SK-N-SH (cell line): ENCODE results near the gene PRKD3. TPM values are rescaled to one million over a fixed set of nuclear protein-coding genes. Genes with fewer than 3 reads are reported as not detected.
A peak's percentile ranks its signal among the peaks of the same experiment; 100 is the strongest.

Experiments used
- CTCF ChIA-PET: fragments of 300-600, 350-600 bp; formaldehyde crosslinking; extraction: SDS; loops from one replicate; lab custom pipeline; 2021; lab: Yijun Ruan, JAX
- POLR2A ChIA-PET: fragments of 350-600 bp; sonication (Branson Sonifier 250); formaldehyde crosslinking; extraction: SDS; loops from one replicate; lab custom pipeline; 2020; ENCODE audit warnings: antibody characterized with exemption, inconsistent platforms; lab: Yijun Ruan, JAX
- DNase-seq: peaks from one replicate; pipeline ENCODE4 v3.0.0; 2012
- H2AFZ ChIP-seq: fragments of 200-600 bp; sonication (generic); 2 replicates; pipeline ENCODE4 v1.8.1; 2016; ENCODE audit warnings: antibody characterized with exemption, mild to moderate bottlenecking, low read depth
- H3F3A ChIP-seq: fragments of 200-600 bp; sonication (generic); replicated peaks from 2 replicates; pipeline ENCODE3; 2016; ENCODE audit warnings: antibody characterized with exemption, mild to moderate bottlenecking; ENCODE audit not compliant: insufficient read depth
- H3K27ac ChIP-seq, 2 experiments: fragments of 200-500 bp in 1 of 2; fragments of 200-600 bp in 1 of 2; sonication (Bioruptor generic) in 1 of 2; sonication (generic), shearing (Covaris generic) in 1 of 2; 2 replicates each; pipeline versions ENCODE4 v1.5.1 to v1.6.1; 2014 to 2016; ENCODE audit warnings: low read depth in 2 of 2, inconsistent platforms in 1 of 2, low read length in 1 of 2, mild to moderate bottlenecking in 1 of 2, mixed read lengths in 1 of 2
- H3K27me3 ChIP-seq: fragments of 200-600 bp; sonication (generic), shearing (Covaris generic); 2 replicates; pipeline ENCODE4 v1.6.1; 2016; ENCODE audit warnings: mixed run types; ENCODE audit not compliant: insufficient read depth
- H3K36me3 ChIP-seq, 2 experiments: fragments of 200-500 bp in 1 of 2; fragments of 200-600 bp in 1 of 2; sonication (Bioruptor generic) in 1 of 2; sonication (generic) in 1 of 2; replicated peaks in 1 of 2; 2 replicates each; pipeline versions ENCODE3 to v1.5.1; 2014 to 2016; ENCODE audit warnings: low read length in 1 of 2, mild to moderate bottlenecking in 1 of 2; ENCODE audit not compliant: insufficient read depth in 2 of 2, control insufficient read depth in 1 of 2
- H3K4me1 ChIP-seq, 2 experiments: fragments of 200-500 bp in 1 of 2; fragments of 200-600 bp in 1 of 2; sonication (Bioruptor generic) in 1 of 2; sonication (generic), shearing (Covaris generic) in 1 of 2; 2 replicates each; pipeline versions ENCODE4 v1.5.1 to v1.6.1; 2014 to 2016; ENCODE audit warnings: low read depth in 1 of 2, low read length in 1 of 2, mixed run types in 1 of 2; ENCODE audit not compliant: insufficient read depth in 2 of 2, control insufficient read depth in 1 of 2
- H3K4me2 ChIP-seq: fragments of 200-600 bp; sonication (generic), shearing (Covaris generic); 2 replicates; pipeline ENCODE4 v1.6.1; 2017; ENCODE audit warnings: mixed run types
- H3K4me3 ChIP-seq, 2 experiments: fragments of 200-500 bp in 1 of 2; fragments of 200-600 bp in 1 of 2; sonication (Bioruptor generic) in 1 of 2; sonication (generic), shearing (Covaris generic) in 1 of 2; 2 replicates each; pipeline versions ENCODE4 v1.5.1 to v1.8.1; 2014 to 2016; ENCODE audit warnings: low read depth in 2 of 2, inconsistent platforms in 1 of 2, low read length in 1 of 2, mild to moderate bottlenecking in 1 of 2, mixed read lengths in 1 of 2, moderate library complexity in 1 of 2
- H3K79me2 ChIP-seq: fragments of 200-600 bp; sonication (generic); 2 replicates; pipeline ENCODE4 v1.8.1; 2017; ENCODE audit warnings: mild to moderate bottlenecking; ENCODE audit not compliant: insufficient read depth
- H3K9ac ChIP-seq: fragments of 200-600 bp; sonication (generic); 2 replicates; pipeline ENCODE4 v1.6.1; 2017; ENCODE audit warnings: mixed run types
- H3K9me2 ChIP-seq: fragments of 200-600 bp; sonication (generic); 2 replicates; pipeline ENCODE4 v1.6.1; 2017; ENCODE audit warnings: mixed run types
- H3K9me3 ChIP-seq: fragments of 200-600 bp; sonication (generic); 2 replicates; pipeline ENCODE4 v1.6.1; 2017; ENCODE audit warnings: mixed run types, mild to moderate bottlenecking, moderate library complexity
- H4K20me1 ChIP-seq: fragments of 200-600 bp; sonication (generic); 2 replicates; pipeline ENCODE4 v1.6.1; 2017; ENCODE audit warnings: mild to moderate bottlenecking, mixed run types; ENCODE audit not compliant: insufficient read depth
- CHD2 ChIP-seq: fragments of 150-350 bp; IDR thresholded peaks from 2 replicates; pipeline ENCODE4 v1.6.1; 2018; ENCODE audit warnings: low read length; ENCODE audit not compliant: partially characterized antibody
- FOSL2 ChIP-seq: IDR thresholded peaks from 2 replicates; pipeline ENCODE4 v1.4.0; 2012; ENCODE audit warnings: low read depth, mild to moderate bottlenecking, moderate library complexity, borderline replicate concordance
- GATA2 ChIP-seq: sonication (generic); formaldehyde crosslinking; IDR thresholded peaks from 2 replicates; pipeline ENCODE4 v1.5.0; 2020; ENCODE audit warnings: mild to moderate bottlenecking, missing genetic modification reagents
- MXI1 ChIP-seq: IDR thresholded peaks from 2 replicates; pipeline ENCODE4 v1.6.1; 2012; ENCODE audit warnings: mild to moderate bottlenecking, low read depth, low read length, improper control_type of control experiment
- NFIC ChIP-seq: IDR thresholded peaks from 2 replicates; pipeline ENCODE4 v1.4.0; 2012; ENCODE audit warnings: borderline replicate concordance
- NRF1 ChIP-seq: IDR thresholded peaks from 2 replicates; pipeline ENCODE4 v1.6.1; 2012; ENCODE audit warnings: low read depth, mild to moderate bottlenecking, low read length
- POLR2AphosphoS5 ChIP-seq: IDR thresholded peaks from 2 replicates; pipeline ENCODE4 v1.6.1; 2012; ENCODE audit warnings: low read depth, low read length
- SIN3A ChIP-seq: IDR thresholded peaks from 2 replicates; pipeline ENCODE4 v1.6.1; 2012; ENCODE audit warnings: low read depth, mild to moderate bottlenecking, low read length, moderate library complexity, borderline replicate concordance
- SMC3 ChIP-seq: IDR thresholded peaks from 2 replicates; pipeline ENCODE4 v1.6.1; 2012; ENCODE audit warnings: low read depth, low read length, improper control_type of control experiment
- TCF12 ChIP-seq: IDR thresholded peaks from 2 replicates; pipeline ENCODE4 v1.4.0; 2012
- YY1 ChIP-seq: IDR thresholded peaks from 2 replicates; pipeline ENCODE4 v1.4.0; 2012; ENCODE audit warnings: low read depth, mild to moderate bottlenecking
- WGBS: methylation state at CpG from one replicate; pipeline ENCODE4 v1.1.6; 2017; ENCODE audit warnings: low lambda C conversion rate; 5-methylcytosine and 5-hydroxymethylcytosine counted together
- polyA plus RNA-seq, 3 experiments: library from polyadenylated mRNA; depleted of rRNA; stranded (reverse); fragments of >200 nt; gene quantifications; 2 replicates each; pipeline ENCODE4 v1.2.3, GENCODE V29; 2012
- TF ChIP-seq, protein P1 (sequence below): IDR thresholded peaks from 2 replicates; pipeline ENCODE4 v1.6.1; 2012; ENCODE audit warnings: mild to moderate bottlenecking, low read depth, low read length, moderate library complexity
- TF ChIP-seq, protein P2 (sequence below): IDR thresholded peaks from 2 replicates; pipeline ENCODE4 v1.4.0; 2012; ENCODE audit warnings: low read depth
- TF ChIP-seq, protein P3 (sequence below): fragments of 150-350 bp; IDR thresholded peaks from 2 replicates; pipeline ENCODE4 v1.6.1; 2016; ENCODE audit warnings: mild to moderate bottlenecking, low read depth, low read length
- TF ChIP-seq, protein P4 (sequence below): IDR thresholded peaks from 2 replicates; pipeline ENCODE4 v1.4.0; 2012; ENCODE audit warnings: low read depth, borderline replicate concordance
- TF ChIP-seq, protein P5 (sequence below): fragments of 200-600 bp; sonication (generic); IDR thresholded peaks from 2 replicates; pipeline ENCODE4 v1.6.1; 2017; ENCODE audit warnings: antibody characterized with exemption, mild to moderate bottlenecking, moderate library complexity

Gene PRKD3
- polyA plus RNA-seq, 1 of the 3 experiments (the other 2 are of a cell fraction): 15.9 TPM

DNA sequence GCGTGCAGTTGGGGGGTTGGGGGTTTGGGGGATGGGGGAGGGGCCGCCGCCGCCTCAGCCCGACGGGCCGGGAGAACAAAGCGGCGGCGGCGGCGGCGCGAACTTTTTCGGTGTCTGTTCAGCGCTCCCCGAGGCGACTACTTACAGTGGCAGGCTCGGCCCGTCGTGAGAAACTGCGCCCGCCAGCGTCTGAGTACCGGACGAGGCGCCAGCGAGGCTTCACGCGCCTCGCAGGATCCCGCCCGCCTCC, 172 bp downstream of the PRKD3 start:
- TF ChIP-seq, protein P1, sequence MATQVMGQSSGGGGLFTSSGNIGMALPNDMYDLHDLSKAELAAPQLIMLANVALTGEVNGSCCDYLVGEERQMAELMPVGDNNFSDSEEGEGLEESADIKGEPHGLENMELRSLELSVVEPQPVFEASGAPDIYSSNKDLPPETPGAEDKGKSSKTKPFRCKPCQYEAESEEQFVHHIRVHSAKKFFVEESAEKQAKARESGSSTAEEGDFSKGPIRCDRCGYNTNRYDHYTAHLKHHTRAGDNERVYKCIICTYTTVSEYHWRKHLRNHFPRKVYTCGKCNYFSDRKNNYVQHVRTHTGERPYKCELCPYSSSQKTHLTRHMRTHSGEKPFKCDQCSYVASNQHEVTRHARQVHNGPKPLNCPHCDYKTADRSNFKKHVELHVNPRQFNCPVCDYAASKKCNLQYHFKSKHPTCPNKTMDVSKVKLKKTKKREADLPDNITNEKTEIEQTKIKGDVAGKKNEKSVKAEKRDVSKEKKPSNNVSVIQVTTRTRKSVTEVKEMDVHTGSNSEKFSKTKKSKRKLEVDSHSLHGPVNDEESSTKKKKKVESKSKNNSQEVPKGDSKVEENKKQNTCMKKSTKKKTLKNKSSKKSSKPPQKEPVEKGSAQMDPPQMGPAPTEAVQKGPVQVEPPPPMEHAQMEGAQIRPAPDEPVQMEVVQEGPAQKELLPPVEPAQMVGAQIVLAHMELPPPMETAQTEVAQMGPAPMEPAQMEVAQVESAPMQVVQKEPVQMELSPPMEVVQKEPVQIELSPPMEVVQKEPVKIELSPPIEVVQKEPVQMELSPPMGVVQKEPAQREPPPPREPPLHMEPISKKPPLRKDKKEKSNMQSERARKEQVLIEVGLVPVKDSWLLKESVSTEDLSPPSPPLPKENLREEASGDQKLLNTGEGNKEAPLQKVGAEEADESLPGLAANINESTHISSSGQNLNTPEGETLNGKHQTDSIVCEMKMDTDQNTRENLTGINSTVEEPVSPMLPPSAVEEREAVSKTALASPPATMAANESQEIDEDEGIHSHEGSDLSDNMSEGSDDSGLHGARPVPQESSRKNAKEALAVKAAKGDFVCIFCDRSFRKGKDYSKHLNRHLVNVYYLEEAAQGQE: no peak
- no peak for TF ChIP-seq FOSL2
- TF ChIP-seq SIN3A: 0 out of 2 replicates have a peak, but pooled peaks have one; percentile 28
- TF ChIP-seq, protein P2, sequence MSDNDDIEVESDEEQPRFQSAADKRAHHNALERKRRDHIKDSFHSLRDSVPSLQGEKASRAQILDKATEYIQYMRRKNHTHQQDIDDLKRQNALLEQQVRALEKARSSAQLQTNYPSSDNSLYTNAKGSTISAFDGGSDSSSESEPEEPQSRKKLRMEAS: peak; percentile 72; the same call in 1 of the 2 replicates
- peak; percentile 66 for TF ChIP-seq POLR2AphosphoS5
- CTCF ChIA-PET: interaction anchor here (1.4 to 4.5 kb wide), 2 partner anchors 65 to 72 kb away, joined by 3 to 25 read pairs; no protein-coding TSS in a partner anchor

DNA sequence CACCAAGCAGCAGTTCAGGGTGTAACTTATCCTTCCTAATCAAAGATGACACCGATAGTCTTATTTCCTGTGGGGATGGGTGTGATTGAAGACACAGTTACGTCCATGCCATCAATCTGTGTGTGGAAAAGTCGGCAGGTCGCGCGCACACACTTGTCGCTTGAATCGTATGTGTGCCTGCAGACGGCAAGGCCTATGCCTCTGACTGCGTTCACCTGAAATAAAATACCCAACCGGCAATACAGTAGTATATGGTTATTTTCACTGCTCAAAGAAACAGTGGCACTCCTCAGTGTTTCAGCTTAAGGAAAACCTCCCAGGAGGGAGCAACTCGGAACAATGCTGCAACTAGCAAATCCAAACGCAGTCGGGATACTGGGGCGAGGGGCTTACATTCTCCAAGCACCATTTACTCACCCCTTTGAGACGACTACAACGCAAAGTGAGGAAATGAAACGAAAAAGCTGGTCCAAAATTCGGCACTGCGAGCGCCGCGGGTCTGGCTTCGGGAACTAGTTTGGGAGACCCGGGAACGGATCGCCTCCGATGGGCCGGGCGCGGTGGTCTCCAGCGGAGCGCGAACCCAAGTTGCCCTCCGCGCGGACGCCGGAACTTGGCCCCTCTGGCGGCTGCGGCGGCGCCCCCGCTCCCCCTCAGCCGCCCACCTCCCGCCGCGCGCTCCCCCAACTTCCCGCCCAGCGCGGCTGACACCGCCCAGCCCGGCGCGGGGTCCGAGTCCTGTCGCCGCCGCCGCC, 675 bp downstream of the PRKD3 start:
- H3K9me3 ChIP-seq: no peaks in the 10 kb centered on the region
- H3K27me3 ChIP-seq: no peaks in the 10 kb centered on the region
- ChIA-PET CTCF (interaction anchor here (1.2 to 4.5 kb wide), 5 partner anchors 16 to 72 kb away, joined by 3 to 25 read pairs (median 3); no protein-coding TSS in a partner anchor), POLR2A (interaction anchor here (1.6 kb wide), 1 partner anchor 167 kb away, joined by 4 read pairs; the partner anchor contains the start of gene EIF2AK2)
- H2AFZ ChIP-seq: peak overlapping the region; percentile 69
- peak overlapping the region; percentile 78 for H3K9ac ChIP-seq
- peak; percentile 81 for DNase-seq
- H3K79me2 ChIP-seq: peaks cover 53% of the 10 kb centered on the region
- H3K36me3 ChIP-seq: peaks cover 8 to 10% of the 10 kb centered on the region in 2 experiments
- H3K4me1 ChIP-seq: peaks cover 23 to 54% of the 10 kb centered on the region in 2 experiments; a peak in 3 of 4 replicates
- 2% methylated on average over 30 of the region's 61 CpGs for WGBS
- H3K9me2 ChIP-seq: no peaks in the 10 kb centered on the region
- peaks cover 39% of the 10 kb centered on the region for H4K20me1 ChIP-seq
- peak overlapping the region; percentile 74 to 93 for H3K27ac ChIP-seq
- peaks cover 24% of the 10 kb centered on the region for H3F3A ChIP-seq
- H3K4me3 ChIP-seq: peak overlapping the region; percentile 92 to 96
- peak overlapping the region; percentile 78 for H3K4me2 ChIP-seq
- TF ChIP-seq MXI1 (peak; percentile 48; the same call in 1 of the 2 replicates), GATA2 (CRISPR knock-in tag) (peak; percentile 21; the same call in 1 of the 2 replicates), NFIC (no peak), YY1 (no peak), CHD2 (peak; percentile 7), NRF1 (no peak), TCF12 (peak; percentile 27; the same call in 1 of the 2 replicates), SMC3 (no peak)
- TF ChIP-seq, protein P3, sequence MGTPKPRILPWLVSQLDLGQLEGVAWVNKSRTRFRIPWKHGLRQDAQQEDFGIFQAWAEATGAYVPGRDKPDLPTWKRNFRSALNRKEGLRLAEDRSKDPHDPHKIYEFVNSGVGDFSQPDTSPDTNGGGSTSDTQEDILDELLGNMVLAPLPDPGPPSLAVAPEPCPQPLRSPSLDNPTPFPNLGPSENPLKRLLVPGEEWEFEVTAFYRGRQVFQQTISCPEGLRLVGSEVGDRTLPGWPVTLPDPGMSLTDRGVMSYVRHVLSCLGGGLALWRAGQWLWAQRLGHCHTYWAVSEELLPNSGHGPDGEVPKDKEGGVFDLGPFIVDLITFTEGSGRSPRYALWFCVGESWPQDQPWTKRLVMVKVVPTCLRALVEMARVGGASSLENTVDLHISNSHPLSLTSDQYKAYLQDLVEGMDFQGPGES: 0 out of 2 replicates have a peak, but pooled peaks have one; percentile 3
- TF ChIP-seq, protein P4, sequence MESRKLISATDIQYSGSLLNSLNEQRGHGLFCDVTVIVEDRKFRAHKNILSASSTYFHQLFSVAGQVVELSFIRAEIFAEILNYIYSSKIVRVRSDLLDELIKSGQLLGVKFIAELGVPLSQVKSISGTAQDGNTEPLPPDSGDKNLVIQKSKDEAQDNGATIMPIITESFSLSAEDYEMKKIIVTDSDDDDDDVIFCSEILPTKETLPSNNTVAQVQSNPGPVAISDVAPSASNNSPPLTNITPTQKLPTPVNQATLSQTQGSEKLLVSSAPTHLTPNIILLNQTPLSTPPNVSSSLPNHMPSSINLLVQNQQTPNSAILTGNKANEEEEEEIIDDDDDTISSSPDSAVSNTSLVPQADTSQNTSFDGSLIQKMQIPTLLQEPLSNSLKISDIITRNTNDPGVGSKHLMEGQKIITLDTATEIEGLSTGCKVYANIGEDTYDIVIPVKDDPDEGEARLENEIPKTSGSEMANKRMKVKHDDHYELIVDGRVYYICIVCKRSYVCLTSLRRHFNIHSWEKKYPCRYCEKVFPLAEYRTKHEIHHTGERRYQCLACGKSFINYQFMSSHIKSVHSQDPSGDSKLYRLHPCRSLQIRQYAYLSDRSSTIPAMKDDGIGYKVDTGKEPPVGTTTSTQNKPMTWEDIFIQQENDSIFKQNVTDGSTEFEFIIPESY: no peak
- TF ChIP-seq, protein P5, sequence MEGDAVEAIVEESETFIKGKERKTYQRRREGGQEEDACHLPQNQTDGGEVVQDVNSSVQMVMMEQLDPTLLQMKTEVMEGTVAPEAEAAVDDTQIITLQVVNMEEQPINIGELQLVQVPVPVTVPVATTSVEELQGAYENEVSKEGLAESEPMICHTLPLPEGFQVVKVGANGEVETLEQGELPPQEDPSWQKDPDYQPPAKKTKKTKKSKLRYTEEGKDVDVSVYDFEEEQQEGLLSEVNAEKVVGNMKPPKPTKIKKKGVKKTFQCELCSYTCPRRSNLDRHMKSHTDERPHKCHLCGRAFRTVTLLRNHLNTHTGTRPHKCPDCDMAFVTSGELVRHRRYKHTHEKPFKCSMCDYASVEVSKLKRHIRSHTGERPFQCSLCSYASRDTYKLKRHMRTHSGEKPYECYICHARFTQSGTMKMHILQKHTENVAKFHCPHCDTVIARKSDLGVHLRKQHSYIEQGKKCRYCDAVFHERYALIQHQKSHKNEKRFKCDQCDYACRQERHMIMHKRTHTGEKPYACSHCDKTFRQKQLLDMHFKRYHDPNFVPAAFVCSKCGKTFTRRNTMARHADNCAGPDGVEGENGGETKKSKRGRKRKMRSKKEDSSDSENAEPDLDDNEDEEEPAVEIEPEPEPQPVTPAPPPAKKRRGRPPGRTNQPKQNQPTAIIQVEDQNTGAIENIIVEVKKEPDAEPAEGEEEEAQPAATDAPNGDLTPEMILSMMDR: no peak

More for the DNA sequence above, 172 bp downstream of the PRKD3 start:
- 1% methylated on average over 13 of the region's 33 CpGs for WGBS
- POLR2A ChIA-PET: interaction anchor here (1.6 kb wide), 1 partner anchor 168 kb away, joined by 4 read pairs; the partner anchor contains the start of gene EIF2AK2
- Histone ChIP-seq H3K9me3 (no peaks in the 10 kb centered on the region), H3K27ac (peak overlapping the region; percentile 74 to 93; a peak in 3 of 4 replicates), H3K27me3 (no peaks in the 10 kb centered on the region), H3F3A (peaks cover 23% of the 10 kb centered on the region), H3K36me3 (peaks cover 8 to 10% of the 10 kb centered on the region in 2 experiments), H4K20me1 (peaks cover 34% of the 10 kb centered on the region), H3K9me2 (no peaks in the 10 kb centered on the region), H3K4me1 (peaks cover 21 to 51% of the 10 kb centered on the region in 2 experiments; a peak in 3 of 4 replicates), H3K9ac (peak overlapping the region; percentile 78), H3K4me2 (no peak overlapping the region; the same call in 1 of the 2 replicates), H3K4me3 (peak overlapping the region; percentile 92 to 96; a peak in 3 of 4 replicates), H3K79me2 (peaks cover 48% of the 10 kb centered on the region), H2AFZ (no peak overlapping the region)
- DNase-seq: no peak
